ENCODE measurements around the gene SPOUT1.
"Not testable (repeated sequence)": the region's sequence is repeated elsewhere in the genome, so short reads cannot be mapped to it uniquely, and the experiment has no call there.

Gene SPOUT1

GRCh38 chr9:128807827-128808226 is 21.8 kb downstream of the SPOUT1 start:
- Histone ChIP-seq H3K4me1 (ENCODE audit: control insufficient read depth, insufficient read depth, low read length) (no peaks in the 10 kb centered on the region), H3K27ac (ENCODE audit: low read depth, low read length) (no peak overlapping the region), H3K9ac (ENCODE audit: low read length) (no peak overlapping the region), H3K27me3 (ENCODE audit: control insufficient read depth, insufficient read depth, low read length) (no peaks in the 10 kb centered on the region), H3K36me3 (ENCODE audit: control insufficient read depth, insufficient read depth, low read length) (peaks cover 54% of the 10 kb centered on the region), H3K9me3 (ENCODE audit: control insufficient read depth, insufficient read depth, low read depth, low read length) (no peaks in the 10 kb centered on the region), H3K4me3 (ENCODE audit: low read depth, low read length) (no peak overlapping the region)

DNA sequence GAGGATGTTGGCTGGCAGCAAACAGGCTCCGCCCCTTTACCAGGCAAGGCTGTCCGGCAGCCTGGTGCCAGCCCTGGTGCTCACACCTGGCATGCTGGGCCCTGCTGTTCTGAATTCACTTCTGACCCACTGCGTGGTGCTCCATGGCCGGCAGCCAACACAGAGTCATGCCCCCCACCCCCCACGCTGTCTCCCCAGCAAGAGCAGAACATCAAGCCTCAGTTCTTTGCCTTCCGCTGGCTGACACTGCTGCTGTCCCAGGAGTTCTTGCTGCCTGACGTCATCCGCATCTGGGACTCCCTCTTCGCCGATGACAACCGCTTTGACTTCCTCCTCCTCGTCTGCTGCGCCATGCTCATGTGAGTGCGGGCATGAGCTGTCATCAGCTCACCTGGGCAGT is 23.9 kb downstream of the SPOUT1 start:
- Histone ChIP-seq H3K27ac (ENCODE audit: low read depth, low read length) (no peak overlapping the region), H3K4me1 (ENCODE audit: control insufficient read depth, insufficient read depth, low read length) (no peaks in the 10 kb centered on the region), H3K9ac (ENCODE audit: low read length) (no peak overlapping the region), H3K9me3 (ENCODE audit: control insufficient read depth, insufficient read depth, low read depth, low read length) (no peaks in the 10 kb centered on the region), H3K27me3 (ENCODE audit: control insufficient read depth, insufficient read depth, low read length) (no peaks in the 10 kb centered on the region), H3K4me3 (ENCODE audit: low read depth, low read length) (no peak overlapping the region), H3K36me3 (ENCODE audit: control insufficient read depth, insufficient read depth, low read length) (peaks cover 61% of the 10 kb centered on the region)

GRCh38 chr9:128802482-128802881 is 27.1 kb downstream of the SPOUT1 start:
- Histone ChIP-seq H3K9ac (ENCODE audit: low read length) (no peak overlapping the region), H3K9me3 (ENCODE audit: control insufficient read depth, insufficient read depth, low read depth, low read length) (no peaks in the 10 kb centered on the region), H3K4me3 (ENCODE audit: low read depth, low read length) (no peak overlapping the region), H3K36me3 (ENCODE audit: control insufficient read depth, insufficient read depth, low read length) (peaks cover 71% of the 10 kb centered on the region), H3K27ac (ENCODE audit: low read depth, low read length) (no peak overlapping the region), H3K4me1 (ENCODE audit: control insufficient read depth, insufficient read depth, low read length) (no peaks in the 10 kb centered on the region), H3K27me3 (ENCODE audit: control insufficient read depth, insufficient read depth, low read length) (no peaks in the 10 kb centered on the region)

DNA sequence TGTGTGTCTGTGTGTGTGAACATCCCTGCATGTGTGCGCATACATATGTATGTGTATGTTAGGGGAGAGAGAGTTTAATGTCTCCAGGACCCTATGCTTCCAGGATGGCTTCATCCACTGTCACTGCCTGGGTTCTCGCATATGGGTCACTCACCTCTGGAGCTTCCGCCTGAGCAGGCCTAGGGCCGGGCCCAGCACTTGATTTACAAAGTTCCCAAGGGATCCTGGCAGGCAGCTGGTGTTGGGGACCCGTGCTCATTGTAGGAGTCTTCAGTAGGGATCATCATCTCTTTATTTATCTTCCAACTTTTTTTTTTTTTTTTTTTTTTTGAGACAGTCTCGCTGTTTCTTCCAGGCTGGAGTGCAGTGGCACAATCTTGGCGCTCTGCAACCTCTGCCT is 29.5 kb downstream of the SPOUT1 start:
- Histone ChIP-seq H3K36me3 (ENCODE audit: control insufficient read depth, insufficient read depth, low read length) (peaks cover 56% of the 10 kb centered on the region), H3K4me3 (ENCODE audit: low read depth, low read length) (no peak overlapping the region), H3K4me1 (ENCODE audit: control insufficient read depth, insufficient read depth, low read length) (no peaks in the 10 kb centered on the region), H3K9ac (ENCODE audit: low read length) (no peak overlapping the region), H3K27ac (ENCODE audit: low read depth, low read length) (no peak overlapping the region), H3K9me3 (ENCODE audit: control insufficient read depth, insufficient read depth, low read depth, low read length) (no peaks in the 10 kb centered on the region), H3K27me3 (ENCODE audit: control insufficient read depth, insufficient read depth, low read length) (no peaks in the 10 kb centered on the region)

- no peaks in the 10 kb centered on the region for H3K9me3 ChIP-seq (ENCODE audit: control insufficient read depth, insufficient read depth, low read depth, low read length)
- H3K27ac ChIP-seq (ENCODE audit: low read depth, low read length): no peak overlapping the region
- peaks cover 60% of the 10 kb centered on the region for H3K36me3 ChIP-seq (ENCODE audit: control insufficient read depth, insufficient read depth, low read length)
- H3K27me3 ChIP-seq (ENCODE audit: control insufficient read depth, insufficient read depth, low read length): no peaks in the 10 kb centered on the region
- H3K9ac ChIP-seq (ENCODE audit: low read length): no peak overlapping the region
- no peak overlapping the region for H3K4me3 ChIP-seq (ENCODE audit: low read depth, low read length)
- H3K4me1 ChIP-seq (ENCODE audit: control insufficient read depth, insufficient read depth, low read length): no peaks in the 10 kb centered on the region
These were observed 30.7 kb downstream of the SPOUT1 start for GRCh38 chr9:128798896-128799295.

DNA sequence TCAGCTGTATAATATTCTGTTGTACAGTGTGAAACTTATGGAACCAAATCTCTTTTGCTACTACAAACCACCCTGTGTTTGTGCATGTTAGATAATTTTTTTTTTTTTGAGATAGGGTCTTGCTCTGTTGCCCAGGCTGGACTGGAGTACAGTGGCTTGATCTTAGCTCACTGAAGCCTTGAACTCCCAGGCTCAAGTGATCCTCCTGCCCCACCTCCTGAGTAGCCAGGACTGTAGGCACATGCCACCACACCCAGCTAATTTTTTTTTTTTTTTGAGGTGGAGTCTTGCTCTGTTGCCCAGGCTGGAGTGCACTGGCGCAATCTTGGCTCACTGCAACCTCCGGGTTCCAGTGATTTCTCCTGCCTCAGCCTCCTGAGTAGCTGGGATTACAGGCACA is 34.6 kb downstream of the SPOUT1 start:
- not testable (repeated sequence) for H3K9ac ChIP-seq (ENCODE audit: low read length); H3K4me1 ChIP-seq (ENCODE audit: control insufficient read depth, insufficient read depth, low read length); H3K4me3 ChIP-seq (ENCODE audit: low read depth, low read length); H3K27me3 ChIP-seq (ENCODE audit: control insufficient read depth, insufficient read depth, low read length); H3K9me3 ChIP-seq (ENCODE audit: control insufficient read depth, insufficient read depth, low read depth, low read length); H3K27ac ChIP-seq (ENCODE audit: low read depth, low read length)
- peaks cover 70% of the 10 kb centered on the region for H3K36me3 ChIP-seq (ENCODE audit: control insufficient read depth, insufficient read depth, low read length)

- peaks cover 1% of the 10 kb centered on the region; the same call in 1 of the 2 replicates for H3K4me1 ChIP-seq (ENCODE audit: control insufficient read depth, insufficient read depth, low read length)
- H3K27me3 ChIP-seq (ENCODE audit: control insufficient read depth, insufficient read depth, low read length): no peaks in the 10 kb centered on the region
- no peaks in the 10 kb centered on the region for H3K9me3 ChIP-seq (ENCODE audit: control insufficient read depth, insufficient read depth, low read depth, low read length)
- no peak overlapping the region for H3K9ac ChIP-seq (ENCODE audit: low read length)
- no peak overlapping the region for H3K4me3 ChIP-seq (ENCODE audit: low read depth, low read length)
- H3K36me3 ChIP-seq (ENCODE audit: control insufficient read depth, insufficient read depth, low read length): peaks cover 58% of the 10 kb centered on the region
- H3K27ac ChIP-seq (ENCODE audit: low read depth, low read length): no peak overlapping the region
These were observed 36.5 kb downstream of the SPOUT1 start for GRCh38 chr9:128792978-128793686.

- no peak overlapping the region for H3K27ac ChIP-seq (ENCODE audit: low read depth, low read length)
- no peaks in the 10 kb centered on the region for H3K9me3 ChIP-seq (ENCODE audit: control insufficient read depth, insufficient read depth, low read depth, low read length)
- H3K9ac ChIP-seq (ENCODE audit: low read length): no peak overlapping the region
- peaks cover 5% of the 10 kb centered on the region; the same call in 1 of the 2 replicates for H3K4me1 ChIP-seq (ENCODE audit: control insufficient read depth, insufficient read depth, low read length)
- peaks cover 50% of the 10 kb centered on the region for H3K36me3 ChIP-seq (ENCODE audit: control insufficient read depth, insufficient read depth, low read length)
- no peak overlapping the region for H3K4me3 ChIP-seq (ENCODE audit: low read depth, low read length)
- no peaks in the 10 kb centered on the region for H3K27me3 ChIP-seq (ENCODE audit: control insufficient read depth, insufficient read depth, low read length)
These were observed 37.5 kb downstream of the SPOUT1 start for GRCh38 chr9:128792134-128792533.

GRCh38 chr9:128790536-128790935 is 39.1 kb downstream of the SPOUT1 start:
- peaks cover 45% of the 10 kb centered on the region for H3K36me3 ChIP-seq (ENCODE audit: control insufficient read depth, insufficient read depth, low read length)

GRCh38 chr9:128788445-128788844 is 41.1 kb downstream of the SPOUT1 start:
- H3K36me3 ChIP-seq (ENCODE audit: control insufficient read depth, insufficient read depth, low read length): peaks cover 35% of the 10 kb centered on the region
- H3K27me3 ChIP-seq (ENCODE audit: control insufficient read depth, insufficient read depth, low read length): no peaks in the 10 kb centered on the region
- no peak overlapping the region for H3K27ac ChIP-seq (ENCODE audit: low read depth, low read length)

More at GRCh38 chr9:128790536-128790935, 39.1 kb downstream of the SPOUT1 start:
- no peak overlapping the region for H3K9ac ChIP-seq (ENCODE audit: low read length)
- peaks cover 5% of the 10 kb centered on the region; the same call in 1 of the 2 replicates for H3K4me1 ChIP-seq (ENCODE audit: control insufficient read depth, insufficient read depth, low read length)
- H3K27me3 ChIP-seq (ENCODE audit: control insufficient read depth, insufficient read depth, low read length): no peaks in the 10 kb centered on the region
- H3K9me3 ChIP-seq (ENCODE audit: control insufficient read depth, insufficient read depth, low read depth, low read length): no peaks in the 10 kb centered on the region
- no peak overlapping the region for H3K4me3 ChIP-seq (ENCODE audit: low read depth, low read length)
- H3K27ac ChIP-seq (ENCODE audit: low read depth, low read length): no peak overlapping the region

DNA sequence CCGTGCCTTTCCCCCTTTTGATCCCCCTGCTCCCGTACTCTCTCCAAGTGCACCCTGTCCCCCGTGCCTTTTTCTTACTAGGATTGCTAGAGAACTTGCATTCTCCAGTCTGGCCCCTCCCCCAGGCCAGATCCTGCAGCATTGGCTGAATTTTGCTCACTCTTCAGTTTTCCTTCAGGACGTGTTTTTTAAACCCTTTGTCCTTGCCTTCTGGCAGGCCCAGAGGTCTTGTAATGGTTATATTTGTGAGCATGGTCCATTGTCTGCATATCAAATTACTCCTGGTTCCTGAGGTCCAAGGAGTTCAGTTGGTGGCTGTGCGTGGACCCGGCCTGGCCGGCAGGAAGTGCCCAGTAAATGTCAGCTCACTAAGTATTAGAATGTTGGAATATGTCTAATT is 41.9 kb downstream of the SPOUT1 start:
- H3K36me3 ChIP-seq (ENCODE audit: control insufficient read depth, insufficient read depth, low read length): peaks cover 27% of the 10 kb centered on the region
- peaks cover 5% of the 10 kb centered on the region; the same call in 1 of the 2 replicates for H3K4me1 ChIP-seq (ENCODE audit: control insufficient read depth, insufficient read depth, low read length)
- H3K27me3 ChIP-seq (ENCODE audit: control insufficient read depth, insufficient read depth, low read length): no peaks in the 10 kb centered on the region
- H3K9ac ChIP-seq (ENCODE audit: low read length): peak overlapping the region; percentile 93
- H3K27ac ChIP-seq (ENCODE audit: low read depth, low read length): no peak overlapping the region
- no peaks in the 10 kb centered on the region for H3K9me3 ChIP-seq (ENCODE audit: control insufficient read depth, insufficient read depth, low read depth, low read length)
- H3K4me3 ChIP-seq (ENCODE audit: low read depth, low read length): peak overlapping the region; percentile 98

More at GRCh38 chr9:128788445-128788844, 41.1 kb downstream of the SPOUT1 start:
- Histone ChIP-seq H3K4me1 (ENCODE audit: control insufficient read depth, insufficient read depth, low read length) (peaks cover 5% of the 10 kb centered on the region; the same call in 1 of the 2 replicates), H3K9ac (ENCODE audit: low read length) (peak overlapping the region; percentile 93), H3K9me3 (ENCODE audit: control insufficient read depth, insufficient read depth, low read depth, low read length) (no peaks in the 10 kb centered on the region), H3K4me3 (ENCODE audit: low read depth, low read length) (no peak overlapping the region)

Data from HUES6 (cell line).